ENCODE results near the gene C1QA. TPM values are rescaled to one million over a fixed set of nuclear protein-coding genes. Genes with fewer than 3 reads are reported as not detected.

C1QA gene
- total RNA-seq, 1 donor from 2014 or later: not detected

GRCh38 chr1:22641247-22641646 is 4.8 kb downstream of the C1QA start:
- no peak overlapping the region for H3K4me3 Mint-ChIP-seq (ENCODE audit: unreplicated experiment)
- H3K27me3 Mint-ChIP-seq (ENCODE audit: low read depth): peaks cover 12% of the 10 kb centered on the region
- no peaks in the 10 kb centered on the region for H3K36me3 Mint-ChIP-seq (ENCODE audit: low read depth)
- H3K27ac Mint-ChIP-seq (ENCODE audit: unreplicated experiment): no peak overlapping the region
- H3K4me1 Mint-ChIP-seq (ENCODE audit: low read depth): peaks cover 11% of the 10 kb centered on the region
- no peak for DNase-seq (ENCODE audit: low spot score)
- H3K9me3 Mint-ChIP-seq (ENCODE audit: low read depth): no peaks in the 10 kb centered on the region
- TF ChIP-seq CTCF (IDR thresholded peaks at IDR 0.05): no peak

DNA sequence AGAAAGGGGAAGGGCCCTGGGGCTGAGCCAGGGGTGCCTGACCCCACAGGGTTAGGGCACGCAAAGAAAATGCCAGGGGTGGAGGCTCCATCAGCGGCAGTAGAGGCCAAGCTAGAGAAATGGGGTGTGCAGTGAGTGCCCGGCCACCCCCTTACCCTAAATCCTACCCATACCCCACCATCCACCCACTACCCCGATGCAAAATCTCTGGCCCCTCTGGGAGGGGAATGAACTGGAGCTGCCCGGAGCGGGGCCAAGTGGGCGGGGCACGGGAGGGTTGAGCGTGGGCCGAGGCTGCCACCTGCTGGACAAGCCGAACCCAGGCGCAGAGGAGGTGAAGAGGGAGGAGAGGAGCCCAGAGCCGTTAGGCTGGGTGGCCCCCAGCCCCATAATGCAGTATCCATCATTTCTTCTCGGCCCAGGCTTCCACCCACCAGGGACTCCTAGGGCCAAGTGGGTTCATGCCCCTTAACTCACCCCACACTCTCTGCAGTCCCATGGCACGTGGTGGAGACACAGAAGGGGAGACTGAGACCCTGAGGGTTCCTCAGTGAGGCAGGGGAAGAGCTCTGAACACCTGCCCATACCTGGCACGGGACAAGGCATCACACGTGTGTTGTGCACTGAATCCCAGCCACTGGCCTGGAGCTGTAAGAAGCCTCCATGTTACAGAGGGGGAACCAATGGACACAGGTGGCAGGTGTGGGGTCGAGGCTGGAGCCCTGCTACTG is 5.6 kb downstream of the C1QA start:
- H3K4me1 Mint-ChIP-seq (ENCODE audit: low read depth): peaks cover 13% of the 10 kb centered on the region
- no peak overlapping the region for H3K27ac Mint-ChIP-seq (ENCODE audit: unreplicated experiment)
- no peak overlapping the region for H3K4me3 Mint-ChIP-seq (ENCODE audit: unreplicated experiment)
- no peaks in the 10 kb centered on the region for H3K9me3 Mint-ChIP-seq (ENCODE audit: low read depth)
- H3K36me3 Mint-ChIP-seq (ENCODE audit: low read depth): no peaks in the 10 kb centered on the region
- TF ChIP-seq CTCF (IDR thresholded peaks at IDR 0.05): peak; percentile 99
- DNase-seq (ENCODE audit: low spot score): no peak
- H3K27me3 Mint-ChIP-seq (ENCODE audit: low read depth): peaks cover 7% of the 10 kb centered on the region

GRCh38 chr1:22643381-22643780 is 7.0 kb downstream of the C1QA start, which contains the start of gene C1QC:
Gene C1QC (plus strand): TSS chr1:22643633. CDS start chr1:22644024, 391 bp downstream.
- Mint-ChIP-seq H3K9me3 (ENCODE audit: low read depth) (no peaks in the 10 kb centered on the region), H3K4me3 (ENCODE audit: unreplicated experiment) (no peak within 1 kb of the TSS), H3K27ac (ENCODE audit: unreplicated experiment) (no peak within 1 kb of the TSS), H3K27me3 (ENCODE audit: low read depth) (peaks cover 8% of the 10 kb centered on the region), H3K4me1 (ENCODE audit: low read depth) (peaks cover 13% of the 10 kb centered on the region), H3K36me3 (ENCODE audit: low read depth) (no peaks in the 10 kb centered on the region)
- TF ChIP-seq CTCF (IDR thresholded peaks at IDR 0.05): no peak
- DNase-seq (ENCODE audit: low spot score): no peak

- H3K4me3 Mint-ChIP-seq (ENCODE audit: unreplicated experiment): no peak overlapping the region
- peaks cover 8% of the 10 kb centered on the region for H3K27me3 Mint-ChIP-seq (ENCODE audit: low read depth)
- TF ChIP-seq CTCF (IDR thresholded peaks at IDR 0.05): no peak
- no peaks in the 10 kb centered on the region for H3K36me3 Mint-ChIP-seq (ENCODE audit: low read depth)
- no peak overlapping the region for H3K27ac Mint-ChIP-seq (ENCODE audit: unreplicated experiment)
- peaks cover 13% of the 10 kb centered on the region for H3K4me1 Mint-ChIP-seq (ENCODE audit: low read depth)
- DNase-seq (ENCODE audit: low spot score): no peak
- H3K9me3 Mint-ChIP-seq (ENCODE audit: low read depth): no peaks in the 10 kb centered on the region
Measured at GRCh38 chr1:22643928-22644327, 7.5 kb downstream of the C1QA start.

- Mint-ChIP-seq H3K36me3 (ENCODE audit: low read depth) (no peaks in the 10 kb centered on the region), H3K4me1 (ENCODE audit: low read depth) (peaks cover 9% of the 10 kb centered on the region), H3K27me3 (ENCODE audit: low read depth) (peaks cover 13% of the 10 kb centered on the region), H3K4me3 (ENCODE audit: unreplicated experiment) (no peak overlapping the region), H3K9me3 (ENCODE audit: low read depth) (no peaks in the 10 kb centered on the region), H3K27ac (ENCODE audit: unreplicated experiment) (no peak overlapping the region)
- no peak for TF ChIP-seq CTCF (IDR thresholded peaks at IDR 0.05)
- no peak for DNase-seq (ENCODE audit: low spot score)
Measured at GRCh38 chr1:22645931-22646330, 9.5 kb downstream of the C1QA start.
